ENCODE measurements around the gene GABBR1. TPM values are rescaled to one million over a fixed set of nuclear protein-coding genes. Genes with fewer than 3 reads are reported as not detected.

GABBR1 gene
- total and polyA plus RNA-seq, 2 donors (not counting 3 experiments of a cell fraction or from before 2014, with no cell fraction given), result 43.6 to 50.8 TPM

DNA sequence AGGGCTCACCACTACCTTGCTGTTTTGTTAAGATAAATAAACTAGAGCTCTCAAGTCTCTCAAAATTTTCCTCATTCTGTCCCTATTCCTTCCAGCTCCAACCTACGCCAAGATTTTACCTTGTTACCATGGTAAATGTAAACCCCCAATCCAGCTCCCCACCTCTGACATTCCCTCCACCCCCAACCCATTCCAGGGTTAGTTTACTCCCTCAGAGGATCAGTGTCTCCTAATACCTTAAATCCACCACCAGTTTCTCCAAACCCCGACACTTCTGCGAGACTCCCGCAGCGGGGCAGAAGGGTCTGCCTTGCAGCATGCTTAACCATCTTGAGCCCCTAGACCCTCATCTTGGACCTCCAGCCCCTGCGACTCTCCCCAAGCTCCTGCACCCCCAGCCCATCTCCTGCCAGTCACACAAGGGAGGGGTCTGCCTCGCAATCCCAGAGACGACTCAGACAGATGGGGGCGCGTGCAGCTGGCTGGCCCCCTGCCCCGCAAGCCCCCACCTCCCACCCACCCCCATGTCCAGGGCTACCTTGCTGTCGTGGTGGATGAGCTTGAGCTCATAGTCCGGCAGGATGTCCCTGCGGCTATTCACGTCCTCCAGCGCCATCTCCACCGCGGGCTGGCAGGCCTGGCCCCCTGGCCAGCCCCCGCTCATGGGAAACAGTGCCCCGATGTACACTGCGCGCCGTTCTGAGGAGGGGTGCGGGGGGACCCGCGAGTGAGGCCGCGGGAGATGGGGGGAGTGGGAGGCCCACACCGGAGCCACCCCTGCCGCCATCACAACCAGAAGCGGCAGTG lies 5.8 kb downstream of the GABBR1 start:
- Histone ChIP-seq H3K4me1 (ENCODE audit: control insufficient read depth, extremely low read depth, insufficient read depth, low read length) (peaks cover 28% of the 10 kb centered on the region), H3K27me3 (ENCODE audit: control insufficient read depth in 2 of 2, insufficient read depth in 2 of 2, low read length in 2 of 2) (no peaks in the 10 kb centered on the region), H3K9ac (replicated peaks; ENCODE audit: extremely low read depth, insufficient read depth, low read length) (peak overlapping the region; percentile 63), H3K36me3 (ENCODE audit: control insufficient read depth in 2 of 2, extremely low read depth in 1 of 2, insufficient read depth in 2 of 2, low read length in 2 of 2) (peaks cover 3 to 6% of the 10 kb centered on the region in 2 experiments), H3K9me3 (replicated peaks; ENCODE audit: control insufficient read depth, insufficient read depth, low read length) (no peaks in the 10 kb centered on the region), H3K4me2 (ENCODE audit: insufficient read depth, low read length) (peak overlapping the region; percentile 66), H3K79me2 (ENCODE audit: control insufficient read depth, insufficient read depth, low read length) (no peaks in the 10 kb centered on the region), H3K4me3 (replicated peaks in 1 of 3; ENCODE audit: insufficient read depth in 1 of 3, low read depth in 1 of 3, low read length in 3 of 3) (peak overlapping the region; percentile 48 to 63 (median 58)), H4K20me1 (replicated peaks; ENCODE audit: control insufficient read depth, extremely low read depth, insufficient read depth, low read length) (no peaks in the 10 kb centered on the region), H3K27ac (ENCODE audit: insufficient read depth, low read depth, low read length) (peak overlapping the region; percentile 37), H2AFZ (ENCODE audit: low read depth, low read length) (peak overlapping the region; percentile 79), H3K9me1 (replicated peaks; ENCODE audit: control insufficient read depth, extremely low read depth, insufficient read depth, low read length) (no peaks in the 10 kb centered on the region)
- no TSS peak for BruUV-seq (replicated peaks)
- intact Hi-C loops (cut with micrococcal nuclease) (loop anchor here (5.0 kb wide), 1 partner anchor 1290 kb away; the partner anchor contains the start of gene ZSCAN31), dilution Hi-C loops (cut with MboI; ENCODE audit: extremely low pct_ligation_motif_present, low sequenced_read_pairs) (no loop called here)
- POLR2A ChIA-PET, result interaction anchor here (1.6 kb wide), 1 partner anchor 23 kb away, joined by 8 read pairs; no protein-coding TSS in a partner anchor
- no peak for FAIRE-seq
- CTCF ChIA-PET, result interaction anchor here (1.2 to 3.8 kb wide), 4 partner anchors 9 to 27 kb away, joined by 3 to 23 read pairs (median 10); no protein-coding TSS in a partner anchor
- DNase-seq (ENCODE audit: low read depth, low spot score), result no peak
- no peak for TF ChIP-seq POLR2A (IDR thresholded peaks at IDR 0.05; ENCODE audit: low read depth, low read length)
- TF ChIP-seq POLR2AphosphoS5 (IDR thresholded peaks at IDR 0.05; ENCODE audit: insufficient read depth, low read depth, low read length), result no peak
- no peak for TF ChIP-seq GATA2 (IDR thresholded peaks at IDR 0.05; ENCODE audit: insufficient read depth, insufficient read length, low read depth, low read length)
- no peak for TF ChIP-seq FOS (IDR thresholded peaks at IDR 0.05; ENCODE audit: borderline replicate concordance, insufficient read depth, low read length)
- no peak for TF ChIP-seq EZH2 (IDR thresholded peaks at IDR 0.05; ENCODE audit: borderline replicate concordance, low read depth, low read length, severe bottlenecking)
- TF ChIP-seq, protein P1, sequence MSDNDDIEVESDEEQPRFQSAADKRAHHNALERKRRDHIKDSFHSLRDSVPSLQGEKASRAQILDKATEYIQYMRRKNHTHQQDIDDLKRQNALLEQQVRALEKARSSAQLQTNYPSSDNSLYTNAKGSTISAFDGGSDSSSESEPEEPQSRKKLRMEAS (IDR thresholded peaks at IDR 0.05; ENCODE audit: insufficient read depth, insufficient read length), result no peak
- no peak for TF ChIP-seq JUN (IDR thresholded peaks at IDR 0.05; ENCODE audit: borderline replicate concordance, insufficient read depth, insufficient read length, low read depth)
- TF ChIP-seq MYC (IDR thresholded peaks at IDR 0.05; ENCODE audit: low read depth, low read length), result no peak
- TF ChIP-seq, protein P2, sequence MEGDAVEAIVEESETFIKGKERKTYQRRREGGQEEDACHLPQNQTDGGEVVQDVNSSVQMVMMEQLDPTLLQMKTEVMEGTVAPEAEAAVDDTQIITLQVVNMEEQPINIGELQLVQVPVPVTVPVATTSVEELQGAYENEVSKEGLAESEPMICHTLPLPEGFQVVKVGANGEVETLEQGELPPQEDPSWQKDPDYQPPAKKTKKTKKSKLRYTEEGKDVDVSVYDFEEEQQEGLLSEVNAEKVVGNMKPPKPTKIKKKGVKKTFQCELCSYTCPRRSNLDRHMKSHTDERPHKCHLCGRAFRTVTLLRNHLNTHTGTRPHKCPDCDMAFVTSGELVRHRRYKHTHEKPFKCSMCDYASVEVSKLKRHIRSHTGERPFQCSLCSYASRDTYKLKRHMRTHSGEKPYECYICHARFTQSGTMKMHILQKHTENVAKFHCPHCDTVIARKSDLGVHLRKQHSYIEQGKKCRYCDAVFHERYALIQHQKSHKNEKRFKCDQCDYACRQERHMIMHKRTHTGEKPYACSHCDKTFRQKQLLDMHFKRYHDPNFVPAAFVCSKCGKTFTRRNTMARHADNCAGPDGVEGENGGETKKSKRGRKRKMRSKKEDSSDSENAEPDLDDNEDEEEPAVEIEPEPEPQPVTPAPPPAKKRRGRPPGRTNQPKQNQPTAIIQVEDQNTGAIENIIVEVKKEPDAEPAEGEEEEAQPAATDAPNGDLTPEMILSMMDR (IDR thresholded peaks at IDR 0.05; ENCODE audit: extremely low read depth in 1 of 2, insufficient read depth in 1 of 2, low read depth in 1 of 2, low read length in 2 of 2), result no peak

Data from endothelial cell of umbilical vein (primary cell).